ENCODE measurements around the gene PLD5.
"Not testable (repeated sequence)": the region's sequence is repeated elsewhere in the genome, so short reads cannot be mapped to it uniquely, and the experiment has no call there.

The PLD5 gene

DNA sequence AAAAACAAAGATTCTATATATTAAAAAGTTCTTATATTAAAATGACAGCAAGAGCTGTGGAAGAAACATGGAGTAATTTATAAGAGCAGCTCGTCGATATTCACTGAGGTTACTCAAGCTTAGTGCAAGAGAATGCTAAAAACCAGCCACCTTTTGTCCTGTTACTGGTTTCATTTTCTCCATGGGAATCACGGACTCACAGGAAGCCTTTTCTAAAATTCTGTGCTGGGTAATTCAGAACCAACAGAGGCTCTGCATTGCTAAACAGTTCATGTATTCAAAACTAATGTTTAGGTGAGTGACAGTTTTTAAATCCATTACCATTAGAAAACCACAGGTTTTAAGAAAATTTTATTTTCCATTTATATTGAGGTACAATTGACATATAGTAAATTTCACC is 377.8 kb downstream of the PLD5 start:
- DNase-seq (ENCODE audit: low spot score), result no peak

DNA sequence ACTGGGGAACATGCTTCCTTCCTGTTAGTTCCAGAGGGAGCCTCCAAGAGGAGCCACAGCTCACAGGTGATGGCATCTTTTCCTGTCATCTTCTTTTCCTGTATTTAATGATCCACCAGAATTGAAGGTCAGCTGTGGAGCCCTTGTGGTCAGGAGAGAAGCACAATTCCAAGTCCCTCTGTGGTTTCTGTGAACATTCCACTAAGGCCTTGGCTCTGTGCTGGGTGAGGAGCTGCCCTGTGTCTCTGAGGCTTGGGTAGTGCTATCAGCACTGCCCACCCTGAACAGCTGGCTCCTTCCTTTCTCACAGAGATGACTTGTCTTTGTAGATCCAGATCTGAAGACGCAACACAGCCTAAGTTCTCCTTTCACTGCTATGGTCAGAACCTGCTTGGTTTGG is 383.7 kb downstream of the PLD5 start:
- no peak for DNase-seq (ENCODE audit: low spot score)

DNA sequence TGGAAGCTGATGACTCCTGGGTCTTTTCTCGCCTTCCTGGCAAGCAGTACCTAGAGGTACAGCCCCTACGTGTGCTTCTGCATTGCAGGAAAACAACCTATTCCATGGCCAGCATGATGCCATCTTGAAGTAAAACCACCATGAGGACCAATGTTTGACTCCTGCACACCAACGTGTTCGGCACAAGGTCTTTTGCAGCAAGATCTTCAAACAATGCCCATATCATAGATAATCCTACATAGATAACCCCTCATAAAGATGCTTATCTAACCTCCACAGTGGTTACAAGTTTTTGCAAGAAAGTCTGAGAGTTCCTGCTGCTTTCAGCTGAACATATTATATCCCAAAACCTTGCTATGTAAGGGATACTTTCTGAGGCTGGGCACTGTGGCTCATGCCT is 384.5 kb downstream of the PLD5 start:
- DNase-seq (ENCODE audit: low spot score), result no peak

DNA sequence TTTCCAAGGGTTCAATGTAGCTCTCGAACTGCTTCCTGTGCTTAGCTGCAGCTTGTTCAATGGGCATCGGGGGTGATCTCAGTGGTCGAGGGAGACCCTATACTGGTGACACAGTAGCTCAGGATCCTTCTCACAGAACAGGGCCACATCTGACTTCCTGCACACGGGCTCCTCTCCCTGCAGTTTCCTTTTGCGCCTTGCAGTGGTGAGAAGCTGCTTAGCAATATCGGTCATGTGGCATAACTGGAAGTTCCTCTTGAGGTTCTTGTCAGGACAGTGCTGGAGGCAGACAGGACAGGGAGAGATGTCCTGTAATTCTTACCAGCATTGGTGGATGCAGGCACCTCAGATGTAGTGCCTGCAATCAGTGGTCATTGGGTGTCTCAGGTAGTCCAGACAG is 385.1 kb downstream of the PLD5 start:
- DNase-seq (ENCODE audit: low spot score), result no peak

DNA sequence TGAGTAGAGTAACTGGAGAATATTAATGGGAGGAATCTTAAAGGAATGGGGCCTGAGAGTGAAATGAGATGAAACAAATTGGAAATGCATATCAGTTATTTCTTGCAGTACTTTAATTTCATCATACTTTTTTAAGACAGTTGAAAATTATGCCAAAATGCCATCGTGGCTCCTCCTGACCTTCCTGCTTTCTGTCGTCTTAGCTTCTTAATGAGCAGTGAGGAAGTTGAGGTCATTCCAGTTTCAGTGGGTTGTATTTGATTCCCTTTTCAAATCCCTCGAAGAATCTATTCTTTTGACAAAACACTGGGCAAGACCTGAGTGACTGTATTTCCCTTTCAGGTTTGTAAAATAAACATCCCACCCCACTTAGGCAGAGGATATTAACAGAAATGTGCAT is 390.7 kb downstream of the PLD5 start:
- DNase-seq (ENCODE audit: low spot score), result no peak

DNA sequence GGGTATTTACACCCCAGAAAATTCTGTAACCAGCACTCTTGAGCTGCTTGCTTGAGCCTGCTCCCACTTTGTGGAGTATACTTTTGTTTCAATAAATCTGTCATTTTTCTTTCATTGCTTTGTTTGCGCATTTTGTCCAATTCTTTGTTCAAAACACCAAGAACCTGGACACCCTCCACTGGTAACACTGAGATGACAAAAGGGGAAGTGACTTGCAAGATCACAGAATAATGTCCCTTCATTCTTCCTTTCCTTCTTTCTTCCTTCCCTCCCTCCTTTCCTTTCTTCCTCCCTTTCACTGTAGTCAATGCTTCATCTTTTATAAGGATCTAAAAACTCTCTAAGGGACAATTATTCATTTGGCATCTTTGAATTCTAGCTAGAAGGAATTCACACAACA is 391.1 kb downstream of the PLD5 start:
- DNase-seq (ENCODE audit: low spot score), result no peak

DNA sequence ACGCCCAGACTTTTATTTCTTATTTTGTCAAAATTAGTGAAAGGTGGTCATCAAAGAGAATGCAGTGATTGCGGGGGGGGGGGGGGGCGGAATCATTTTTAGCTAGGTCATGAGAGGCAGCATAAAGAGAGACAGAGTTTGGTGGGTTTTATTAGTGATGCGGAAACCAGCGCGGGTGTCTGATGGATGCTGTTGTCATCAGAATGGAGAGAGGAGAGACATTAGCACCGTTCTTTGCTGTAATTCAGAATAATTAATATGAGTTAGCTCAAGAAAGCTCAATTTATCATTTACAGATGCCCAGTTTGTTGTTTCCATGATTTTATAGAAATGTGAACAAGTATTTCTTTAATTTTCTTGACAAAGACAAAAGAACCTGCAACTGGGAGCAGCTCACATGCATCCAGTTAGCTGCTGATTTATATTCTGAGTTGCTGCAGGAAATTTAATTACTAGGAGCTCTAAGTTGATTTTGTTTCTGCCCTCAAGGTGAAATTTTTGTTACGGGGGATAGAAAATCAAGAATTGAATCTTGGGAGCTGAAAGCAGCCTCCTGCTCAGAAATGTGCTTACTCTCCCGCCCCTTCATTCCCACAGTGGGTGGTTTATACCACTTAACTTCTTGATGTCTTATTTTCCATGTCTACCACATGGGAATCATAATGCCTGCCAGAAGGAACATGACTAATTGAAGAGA is 392.2 kb downstream of the PLD5 start:
- DNase-seq (ENCODE audit: low spot score), result no peak

DNA sequence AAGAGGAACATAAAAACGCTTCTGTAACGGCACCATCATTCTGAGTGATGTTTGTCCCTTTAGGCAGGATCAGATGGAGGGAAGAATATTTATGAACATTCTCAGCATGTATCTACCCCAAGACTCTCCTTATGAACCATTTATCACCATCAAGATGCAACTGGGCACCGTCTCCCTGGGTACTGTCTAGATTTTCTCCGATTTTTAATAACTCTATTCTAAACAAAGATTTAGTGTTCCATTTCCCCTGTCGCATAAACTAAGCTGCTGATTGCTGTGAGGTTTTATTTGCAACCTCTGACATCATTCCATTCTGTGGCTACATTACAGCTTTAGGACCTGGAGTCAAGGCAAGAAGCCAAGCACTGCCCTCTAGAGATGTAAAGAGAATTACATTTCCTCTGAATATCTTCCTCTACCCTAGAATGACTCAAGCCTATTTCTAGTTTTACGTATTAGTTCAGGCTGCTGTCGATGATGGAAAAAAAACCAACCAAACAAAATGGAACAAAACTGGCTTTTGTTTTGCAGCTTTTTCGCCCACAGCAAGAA is 395.5 kb downstream of the PLD5 start:
- DNase-seq (ENCODE audit: low spot score), result peak; percentile 5

DNA sequence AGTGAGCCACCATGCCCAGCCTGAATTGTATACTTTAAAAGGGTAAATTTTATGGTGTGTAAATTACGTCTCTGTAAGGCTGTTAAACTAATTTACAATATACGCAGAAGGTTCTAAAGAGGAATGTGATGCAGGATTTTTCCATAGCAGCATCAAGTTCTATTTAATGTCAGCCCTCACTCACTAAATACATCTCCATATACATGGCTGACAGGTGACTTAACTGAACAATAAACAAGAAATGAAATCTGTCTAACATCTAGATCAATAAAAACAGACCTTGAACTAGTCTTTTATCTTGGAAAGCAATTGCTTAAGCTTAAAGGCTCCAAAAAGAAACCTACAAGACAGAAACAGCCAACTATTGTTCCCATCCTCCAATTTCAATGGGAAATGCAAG is 404.1 kb downstream of the PLD5 start:
- no peak for DNase-seq (ENCODE audit: low spot score)

DNA sequence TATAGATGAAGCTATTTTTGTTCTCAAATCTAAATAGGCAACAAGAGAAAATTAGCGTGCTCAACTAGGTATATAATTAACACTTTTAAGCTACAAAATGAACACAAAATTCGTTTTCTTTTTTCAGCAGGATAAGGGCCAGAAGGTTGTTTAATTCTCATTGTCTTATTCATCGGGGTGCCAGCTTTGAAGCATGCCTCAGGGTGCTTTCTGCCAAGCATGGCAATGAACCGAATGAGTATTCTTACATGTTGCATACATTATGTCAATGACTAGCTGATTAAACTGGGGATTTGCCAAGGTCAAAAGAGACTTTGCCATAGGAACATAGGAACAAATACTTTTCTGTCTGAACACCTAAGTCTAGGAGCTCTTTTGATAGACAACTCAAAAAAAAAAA is 423.6 kb downstream of the PLD5 start:
- DNase-seq (ENCODE audit: low spot score), result no peak

DNA sequence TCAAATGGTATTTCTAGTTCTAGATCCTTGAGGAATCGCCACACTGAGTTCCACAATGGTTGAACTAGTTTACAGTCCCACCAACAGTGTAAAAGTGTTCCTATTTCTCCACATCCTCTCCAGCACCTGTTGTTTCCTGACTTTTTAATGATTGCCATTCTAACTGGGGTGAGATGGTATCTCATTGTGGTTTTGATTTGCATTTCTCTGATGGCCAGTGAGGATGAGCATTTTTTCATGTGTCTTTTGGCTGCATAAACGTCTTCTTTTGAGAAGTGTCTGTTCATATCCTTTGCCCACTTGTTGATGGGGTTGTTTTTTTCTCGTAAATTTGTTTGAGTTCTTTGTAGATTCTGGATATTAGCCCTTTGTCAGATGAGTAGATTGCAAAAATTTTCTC is 427.2 kb downstream of the PLD5 start:
- not testable (repeated sequence) for DNase-seq (ENCODE audit: low spot score)

DNA sequence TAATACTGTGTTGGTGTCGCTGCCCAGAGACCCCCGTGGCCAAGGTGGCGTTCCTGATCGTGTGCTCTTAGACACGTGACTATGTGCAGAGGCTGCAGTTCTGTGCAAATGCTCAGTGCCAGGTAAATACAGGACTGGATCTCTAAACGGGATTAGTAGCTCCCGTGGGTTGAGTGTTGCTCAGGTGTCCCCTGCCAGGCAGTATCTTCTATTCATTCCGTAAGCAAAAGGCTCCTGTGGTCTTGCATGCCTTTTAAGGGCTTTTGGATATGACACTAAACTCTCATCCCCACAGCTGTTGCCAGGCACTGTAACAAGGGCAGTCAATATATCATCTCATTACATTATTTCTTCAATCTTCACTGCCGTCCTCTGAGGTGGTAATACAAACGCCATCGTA is 431.4 kb downstream of the PLD5 start:
- DNase-seq (ENCODE audit: low spot score), result no peak

DNA sequence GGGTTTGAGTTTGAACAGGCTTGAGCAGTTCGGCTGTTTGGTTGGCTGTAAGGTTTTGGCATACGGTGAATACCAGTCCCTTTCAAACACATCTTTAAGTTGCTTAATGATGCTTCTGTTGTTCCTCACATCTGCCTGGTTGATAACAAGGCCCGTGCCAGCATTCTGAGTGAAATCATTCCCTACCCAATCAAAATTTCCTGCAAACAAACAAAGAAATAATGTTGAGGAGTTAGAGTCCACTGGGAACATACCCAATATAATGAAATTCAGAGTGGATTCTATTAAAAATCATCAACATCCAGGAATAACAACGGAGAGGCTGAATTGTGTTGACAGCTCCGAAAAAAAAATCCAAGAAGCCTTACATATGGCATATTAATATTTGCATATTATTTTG is 434.6 kb downstream of the PLD5 start:
- no peak for DNase-seq (ENCODE audit: low spot score)

DNA sequence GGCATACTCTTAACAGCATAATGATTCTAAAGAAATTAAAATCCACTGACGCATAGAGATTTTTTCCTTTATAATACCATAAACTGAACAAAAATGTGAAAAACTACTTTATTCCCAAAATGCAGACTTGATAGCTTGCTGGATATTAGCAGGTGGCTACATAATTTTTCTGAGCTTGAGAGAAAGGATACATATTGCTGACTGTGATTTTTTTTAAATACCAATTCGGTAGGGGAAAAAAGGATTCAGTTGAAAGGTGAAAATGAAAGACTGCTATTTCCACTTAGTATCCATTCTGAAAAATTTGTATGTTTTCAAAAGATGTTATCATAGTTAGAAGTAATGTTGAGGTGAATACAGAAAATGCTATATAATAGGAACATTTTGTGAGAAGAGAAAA is 435.6 kb downstream of the PLD5 start:
- DNase-seq (ENCODE audit: low spot score), result no peak

DNA sequence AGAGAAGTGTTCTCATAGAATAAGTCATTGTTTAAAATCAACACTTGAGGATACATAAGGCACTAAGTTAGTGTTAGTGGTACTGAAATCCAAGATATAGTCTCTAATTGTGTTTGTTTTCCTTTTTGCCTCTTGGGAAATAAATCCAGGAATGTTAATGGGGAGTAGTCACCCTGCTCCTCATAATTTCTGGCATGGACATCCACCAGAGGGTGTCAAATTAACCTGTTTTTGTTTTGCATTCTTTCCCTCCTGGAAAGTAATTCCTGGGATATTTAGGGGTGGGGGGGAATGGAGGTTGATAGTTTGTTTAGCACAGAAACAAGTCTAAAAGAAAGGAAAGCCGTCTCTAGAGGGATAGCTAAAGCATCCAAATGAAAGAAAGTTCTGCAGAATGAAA is 437.8 kb downstream of the PLD5 start:
- no peak for DNase-seq (ENCODE audit: low spot score)

DNA sequence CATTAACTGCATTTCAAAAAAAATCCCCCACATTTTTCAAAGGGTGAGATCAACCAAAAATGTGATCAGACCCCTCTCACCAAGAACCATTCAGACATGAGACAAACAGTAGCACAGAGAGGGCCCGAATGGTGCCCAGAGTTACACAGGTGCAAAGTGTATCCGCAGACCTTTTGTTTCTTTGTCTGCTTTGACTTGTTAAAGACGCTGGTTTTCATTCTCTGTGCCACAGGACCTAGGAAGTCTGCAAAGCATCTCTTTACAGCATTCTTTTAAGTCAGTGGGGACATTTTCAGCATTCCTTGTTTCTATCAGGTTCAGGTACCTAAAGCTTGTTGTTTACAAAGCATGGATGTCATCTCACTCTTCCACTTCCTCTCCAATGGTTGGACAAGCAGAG is 438.4 kb downstream of the PLD5 start:
- DNase-seq (ENCODE audit: low spot score), result no peak

DNA sequence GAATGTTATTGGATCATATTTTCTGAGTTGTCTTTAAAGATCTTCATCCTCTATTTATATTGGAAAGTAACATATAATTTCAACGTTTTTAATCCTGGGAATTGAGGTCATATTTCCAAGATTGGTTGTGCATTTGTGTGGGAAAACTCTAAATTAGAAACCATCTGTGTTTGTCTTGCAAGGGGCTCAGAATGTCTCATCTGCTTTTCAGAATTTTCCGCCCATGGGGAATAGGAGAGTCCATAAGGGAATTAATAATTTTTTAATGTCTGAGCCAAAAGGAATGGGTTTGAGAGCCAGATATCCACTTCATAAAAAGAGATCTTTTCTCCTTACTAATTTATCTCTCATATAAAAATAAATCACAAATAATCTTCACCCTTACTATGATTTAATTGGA is 440.8 kb downstream of the PLD5 start:
- no peak for DNase-seq (ENCODE audit: low spot score)

DNA sequence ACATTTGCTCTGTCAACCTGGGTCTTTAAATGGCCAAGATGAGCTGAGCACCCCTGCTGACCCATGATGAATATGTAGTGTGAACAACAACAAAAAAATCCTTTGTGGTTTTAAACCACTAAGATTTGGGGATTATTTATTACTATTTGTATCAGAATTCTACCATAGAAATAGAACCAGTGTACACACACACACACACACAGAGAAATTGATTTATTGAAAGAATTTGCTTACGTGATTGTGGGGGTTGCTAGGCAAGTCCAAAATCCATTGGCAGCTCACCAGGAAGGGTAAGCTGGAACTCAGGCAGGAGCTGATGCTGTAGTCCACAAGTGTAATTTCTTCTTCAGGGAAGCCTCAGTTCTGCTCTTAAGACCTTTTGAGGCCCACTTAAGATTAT is 443.1 kb downstream of the PLD5 start:
- no peak for DNase-seq (ENCODE audit: low spot score)

DNA sequence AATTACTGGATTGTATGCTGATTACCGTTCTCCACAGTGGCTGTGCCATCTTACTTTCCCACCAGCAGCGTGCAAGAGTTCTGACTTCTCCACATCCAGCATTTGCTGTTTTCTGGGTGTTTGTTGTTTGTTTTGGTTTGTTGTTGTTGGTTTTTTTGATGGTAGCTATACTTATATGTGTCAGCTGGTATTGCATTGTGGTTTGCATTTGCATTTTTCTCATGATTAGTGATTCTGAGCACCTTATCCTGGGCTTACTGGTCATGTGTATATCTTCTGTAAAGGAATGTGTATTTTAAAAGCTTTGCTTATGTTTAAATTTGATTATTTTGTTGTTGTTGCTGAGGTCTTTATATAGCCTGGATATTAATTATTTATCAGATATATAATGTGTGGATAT is 458.7 kb downstream of the PLD5 start:
- no peak for DNase-seq (ENCODE audit: low spot score)

DNA sequence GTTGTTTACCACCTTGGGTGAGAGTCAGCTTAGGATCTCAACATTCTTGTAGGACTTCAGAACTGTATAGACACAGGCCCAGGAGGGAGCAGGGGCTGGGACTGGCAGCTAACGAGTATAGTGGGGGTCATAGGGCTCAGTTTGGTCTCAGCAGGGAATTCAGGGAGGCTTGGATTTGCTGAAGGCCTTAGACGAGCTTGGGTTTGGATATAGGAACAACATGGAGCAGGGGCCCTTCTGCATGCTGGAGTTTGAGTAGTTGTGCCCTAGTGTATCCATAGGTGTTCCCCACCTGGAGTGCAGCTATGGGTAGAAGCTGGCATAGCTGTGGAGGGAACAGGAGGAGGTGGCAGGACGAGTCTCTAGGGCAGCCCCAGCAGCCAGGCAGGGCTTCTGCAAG is 462.2 kb downstream of the PLD5 start:
- no peak for DNase-seq (ENCODE audit: low spot score)

DNA sequence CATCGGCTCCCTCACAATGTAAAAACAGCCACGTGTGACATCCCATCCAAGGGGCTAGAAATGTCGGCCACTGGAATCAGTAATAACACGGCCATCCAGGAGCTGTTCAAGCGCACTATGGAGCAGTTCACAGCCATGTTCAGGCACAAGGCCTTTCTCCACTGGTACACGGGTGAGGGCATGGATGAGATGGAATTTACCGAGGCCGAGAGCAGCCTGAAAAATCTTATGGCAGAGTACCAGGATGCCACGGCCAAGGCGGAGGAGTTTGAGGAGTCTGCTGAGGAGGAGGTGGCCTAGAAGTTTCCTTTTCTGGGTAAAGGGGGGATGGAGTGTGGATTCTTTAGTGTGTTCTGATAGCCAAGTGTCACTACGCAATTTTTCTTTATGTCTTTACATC is 464.5 kb downstream of the PLD5 start:
- DNase-seq (ENCODE audit: low spot score), result no peak

DNA sequence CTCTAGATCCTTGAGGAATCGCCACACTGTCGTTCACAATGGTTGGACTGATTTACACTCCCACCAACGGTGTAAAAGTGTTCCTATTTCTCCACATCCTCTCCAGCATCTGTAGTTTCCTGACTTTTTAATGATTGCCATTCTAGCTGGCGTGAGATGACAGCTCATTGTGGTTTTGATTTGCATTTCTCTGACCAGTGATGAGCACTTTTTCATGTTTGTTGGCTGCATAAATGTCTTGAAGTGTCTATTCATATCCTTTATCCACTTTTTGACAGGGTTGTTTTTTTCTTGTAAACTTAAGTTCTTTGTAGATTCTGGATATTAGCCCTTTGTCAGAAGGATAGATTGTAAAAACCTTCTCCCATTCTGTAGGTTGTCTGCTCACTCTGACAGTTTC is 465.9 kb downstream of the PLD5 start:
- DNase-seq (ENCODE audit: low spot score), result not testable (repeated sequence)

DNA sequence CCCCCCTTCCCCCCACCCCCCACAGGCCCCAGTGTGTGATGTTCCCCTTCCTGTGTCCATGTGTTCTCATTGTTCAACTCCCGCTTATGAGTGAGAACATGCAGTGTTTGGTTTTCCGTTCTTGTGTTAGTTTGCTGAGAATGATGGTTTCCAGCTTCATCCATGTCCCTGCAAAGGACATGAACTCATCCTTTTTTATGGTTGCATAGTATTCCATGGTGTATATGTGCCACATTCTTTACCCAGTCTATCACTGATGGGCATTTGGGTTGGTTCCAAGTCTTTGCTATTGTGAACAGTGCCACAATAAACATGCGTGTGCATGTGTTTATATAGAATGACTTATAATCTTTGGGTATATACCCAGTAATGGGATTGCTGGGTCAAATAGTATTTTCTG is 466.3 kb downstream of the PLD5 start:
- not testable (repeated sequence) for DNase-seq (ENCODE audit: low spot score)

DNA sequence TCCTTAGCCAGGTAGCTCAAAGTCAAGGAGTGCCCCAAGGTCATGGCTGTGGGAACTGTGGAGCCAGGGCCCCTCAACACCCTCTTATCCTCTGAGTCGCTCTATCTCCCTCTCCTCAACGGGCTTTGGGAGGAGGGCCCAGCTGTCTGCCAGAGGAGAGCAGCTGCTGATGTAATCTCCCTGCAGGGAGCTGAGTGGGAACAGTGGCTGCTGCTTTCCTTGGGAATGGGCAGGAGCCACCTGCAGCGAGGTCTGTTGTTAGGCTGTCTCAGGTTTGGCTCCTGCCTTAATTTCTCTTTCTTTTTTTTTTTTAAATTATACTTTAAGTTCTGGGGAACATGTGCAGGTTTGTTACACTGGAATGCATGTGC is 466.8 kb downstream of the PLD5 start:
- DNase-seq (ENCODE audit: low spot score), result no peak
